Activated CD4-positive, alpha-beta T cell treated with anti-CD3 and anti-CD28 coated beads, Interleukin-2, Interleukin-4, amounts not matched to agents 100 ng/mL and 50 ng/mL, durations not matched to agents 16 hours and 8 hours (primary cell): ENCODE data around the gene GLUL.

Source experiments
- DNase-seq: peaks from one replicate; pipeline ENCODE4 v3.0.0-alpha.2; 2020; ENCODE audit warnings: low spot score

GLUL gene

DNA sequence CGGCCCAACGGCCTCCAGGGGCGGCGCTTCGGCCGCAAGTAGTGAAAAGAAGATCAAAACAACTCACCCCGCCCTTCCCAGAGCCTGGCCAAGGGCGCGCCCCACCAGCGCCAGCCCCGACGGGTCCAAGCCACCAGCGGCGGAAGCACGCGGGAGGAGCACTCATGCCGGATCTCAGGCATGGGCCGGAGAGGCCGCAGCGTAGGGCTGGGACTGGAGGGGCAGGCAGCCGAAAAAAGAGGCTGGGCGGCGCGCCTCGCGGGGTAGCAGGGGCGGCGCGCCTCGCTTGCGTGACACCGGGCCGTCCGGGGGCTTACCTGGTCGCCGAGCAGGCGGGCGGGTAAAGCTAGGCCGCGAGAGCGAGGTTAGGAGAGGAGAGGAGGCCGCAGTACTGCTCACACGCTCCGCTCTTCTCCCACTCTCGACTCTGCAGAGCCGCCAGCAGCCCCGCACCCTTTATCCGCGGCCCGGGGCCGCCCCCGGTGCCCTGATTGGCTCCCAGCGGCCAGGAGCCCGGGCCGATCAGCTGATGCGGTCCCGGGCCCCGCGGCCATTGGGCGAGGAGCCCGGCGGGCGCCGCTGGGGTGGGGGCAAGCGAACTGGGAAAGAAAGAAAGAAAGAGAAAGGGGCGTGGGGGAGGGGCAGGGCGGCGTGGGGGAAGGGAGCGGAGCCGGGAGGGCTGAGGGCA is at the start of gene GLUL:
Gene GLUL, minus strand, starts transcription at position 429 of the 688 bp plus-strand sequence. CDS start 3,053 bp downstream, outside the sequence.
- peak; percentile 75 for DNase-seq

GRCh38 chr1:182438326-182438725 is 46.7 kb upstream of the GLUL start:
- DNase-seq, result no peak

GRCh38 chr1:182433580-182433979 is 42.0 kb upstream of the GLUL start:
- no peak for DNase-seq

DNA sequence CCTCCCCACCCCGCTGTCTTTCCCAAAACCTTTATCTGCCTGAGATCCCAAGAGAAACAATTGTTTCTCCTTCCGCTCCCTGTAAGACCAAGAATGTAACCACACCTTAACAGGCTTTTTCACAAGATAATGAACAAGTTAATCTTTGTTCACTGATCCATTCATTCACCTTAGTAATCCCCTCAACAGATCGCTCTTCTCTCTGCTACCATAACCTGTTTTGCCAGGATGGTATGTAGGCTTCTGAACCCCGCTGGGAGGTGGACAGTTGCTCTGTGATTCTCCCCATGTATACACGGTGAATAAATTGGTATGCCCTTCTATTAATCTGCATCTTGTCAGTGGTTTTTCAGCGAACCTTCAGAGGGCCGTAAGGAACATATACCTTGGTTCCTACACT is 39.7 kb upstream of the GLUL start:
- no peak for DNase-seq

DNA sequence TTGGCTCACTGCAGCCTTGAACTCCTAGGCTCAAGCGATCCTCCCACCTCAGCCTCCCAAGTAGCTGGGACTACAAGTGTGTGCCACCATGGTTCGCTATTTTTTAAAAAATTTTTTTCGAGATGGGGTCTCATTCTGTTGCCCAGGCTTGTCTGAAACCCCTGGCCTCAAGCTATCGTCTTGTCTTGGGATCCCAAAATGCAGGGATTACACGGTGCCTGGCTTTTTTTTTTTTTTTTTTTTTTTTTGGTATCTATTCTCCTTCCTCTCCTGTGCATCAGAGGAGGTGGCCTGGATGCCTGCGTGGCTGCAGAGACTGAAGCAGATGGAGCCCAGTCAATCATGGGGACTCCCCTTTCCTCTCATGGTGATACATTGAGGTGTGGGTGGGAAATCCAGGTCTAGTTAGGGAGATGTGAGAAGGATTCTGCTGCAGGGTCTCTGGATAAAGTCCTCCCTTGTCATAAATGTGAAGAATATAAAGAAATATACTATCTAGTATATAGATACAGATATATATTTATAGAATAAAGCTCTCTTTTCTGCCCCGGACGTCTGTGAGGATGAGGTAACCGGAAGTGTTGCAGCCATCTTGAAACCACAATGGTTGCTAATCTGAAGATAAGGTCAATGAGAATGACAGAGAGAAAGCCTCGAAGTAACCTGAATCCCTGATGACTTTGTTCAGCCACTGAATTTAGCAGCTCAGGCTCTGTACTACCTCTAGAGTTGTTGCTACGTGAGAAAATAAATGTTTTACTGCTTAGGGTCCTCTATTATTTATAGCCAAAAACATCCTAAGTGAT is 38.9 kb upstream of the GLUL start:
- DNase-seq, result peak; percentile 65

DNA sequence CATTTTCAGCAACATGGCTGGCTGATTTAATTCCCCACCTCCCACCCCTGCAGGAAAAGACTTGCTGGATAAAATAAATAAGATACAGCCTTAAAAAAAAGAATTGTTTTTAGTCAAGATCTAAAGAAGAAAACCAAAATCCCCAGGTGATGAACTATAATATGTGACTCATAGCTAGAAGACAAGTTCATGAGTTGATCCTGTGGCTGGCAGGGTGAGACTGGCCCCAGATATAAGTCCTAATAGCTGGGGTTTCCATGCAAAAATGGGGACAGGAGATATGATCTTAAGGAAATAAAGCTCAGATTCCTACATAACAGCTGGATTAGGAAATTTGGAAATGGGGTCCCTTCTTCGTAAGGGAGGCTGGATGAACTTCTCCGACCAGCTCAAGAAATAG is 36.5 kb upstream of the GLUL start:
- peak; percentile 7 for DNase-seq

DNA sequence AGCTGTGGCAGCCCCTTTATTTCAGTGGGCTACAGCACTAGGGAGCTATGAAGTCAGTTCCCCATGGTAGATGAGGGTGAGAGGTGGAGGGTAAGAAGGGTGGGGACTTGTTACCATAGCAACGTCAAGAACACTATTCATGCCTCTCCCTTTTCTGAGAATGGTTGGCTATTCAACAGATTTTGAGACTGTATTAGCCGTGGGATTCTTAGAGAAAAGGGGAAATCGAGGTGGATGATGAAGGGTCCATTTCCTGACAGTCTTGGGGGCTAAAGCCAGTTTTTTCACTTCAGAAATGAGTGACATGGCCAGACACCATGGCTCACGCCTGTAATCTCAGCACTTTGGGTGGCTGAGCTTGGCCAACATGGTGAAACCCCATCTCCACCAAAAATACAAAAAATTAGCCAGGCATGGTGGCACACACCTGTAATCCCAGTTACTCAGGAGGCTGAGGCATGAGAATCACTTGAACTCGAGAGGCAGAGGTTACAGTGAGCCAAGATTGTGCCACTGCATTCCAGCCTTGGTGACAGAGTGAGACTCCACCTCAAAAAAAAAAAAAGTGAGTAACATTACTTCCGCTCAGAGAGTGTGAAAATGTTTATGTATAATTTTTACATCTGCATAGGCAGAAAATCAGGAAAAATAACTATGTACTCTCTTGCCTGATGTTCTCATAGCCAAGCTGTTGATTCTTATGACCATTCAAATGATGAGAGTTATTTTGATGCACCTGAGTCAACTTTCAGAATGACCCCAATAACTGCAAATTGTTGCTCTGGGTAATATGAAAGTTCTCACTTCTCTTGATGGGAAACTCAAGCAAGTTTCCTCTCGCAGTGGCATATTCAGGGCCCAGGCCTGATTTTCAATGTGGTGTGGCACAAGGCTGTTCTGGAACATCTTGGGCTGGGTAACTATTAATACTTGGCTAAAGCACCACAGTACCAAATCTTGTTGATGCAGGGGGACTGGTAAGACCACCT is 35.1 kb upstream of the GLUL start:
- DNase-seq, result peak; percentile 9

DNA sequence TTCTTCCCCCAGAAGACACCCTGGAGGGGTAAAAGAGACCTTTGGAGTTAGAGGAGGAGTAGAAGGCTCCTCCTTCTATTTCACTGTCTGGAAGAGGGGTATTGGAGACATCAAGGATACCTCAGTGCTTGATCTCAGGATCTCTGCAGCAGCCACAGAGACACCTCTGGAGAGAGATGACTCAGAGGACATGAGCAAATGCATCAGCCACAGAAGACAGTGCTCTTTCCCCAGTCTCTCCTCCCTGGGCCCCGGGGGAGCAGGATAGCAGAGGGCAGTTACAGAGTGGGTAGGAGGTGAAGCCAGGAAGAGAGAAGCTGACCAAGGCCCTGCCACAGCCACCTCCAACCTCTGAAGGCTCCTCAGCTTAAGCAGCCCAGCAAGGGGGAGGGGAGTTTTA is 24.2 kb upstream of the GLUL start:
- DNase-seq, result peak; percentile 23

GRCh38 chr1:182413969-182414368 is 22.4 kb upstream of the GLUL start:
- no peak for DNase-seq

DNA sequence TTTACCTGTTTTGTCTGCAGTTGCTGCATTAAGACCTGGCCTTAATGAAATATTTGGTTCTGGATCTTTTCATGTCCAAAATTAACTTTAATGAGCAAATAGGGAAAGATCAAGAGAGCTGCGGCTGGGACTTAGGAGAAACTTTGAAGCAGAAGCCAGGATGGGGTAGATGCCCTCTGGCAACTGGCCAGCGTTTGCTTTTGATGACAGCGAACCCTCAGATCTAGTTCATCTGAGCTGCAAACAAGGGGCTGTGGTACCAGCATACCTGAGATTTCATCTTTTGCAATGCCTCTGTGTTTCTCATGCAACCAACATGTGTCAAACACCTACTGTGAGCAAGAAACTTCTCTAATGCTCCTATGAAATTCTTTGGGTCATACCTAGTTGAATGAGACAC is 21.9 kb upstream of the GLUL start:
- no peak for DNase-seq

- no peak for DNase-seq
Measured at GRCh38 chr1:182410620-182411273, 19.2 kb upstream of the GLUL start.

DNA sequence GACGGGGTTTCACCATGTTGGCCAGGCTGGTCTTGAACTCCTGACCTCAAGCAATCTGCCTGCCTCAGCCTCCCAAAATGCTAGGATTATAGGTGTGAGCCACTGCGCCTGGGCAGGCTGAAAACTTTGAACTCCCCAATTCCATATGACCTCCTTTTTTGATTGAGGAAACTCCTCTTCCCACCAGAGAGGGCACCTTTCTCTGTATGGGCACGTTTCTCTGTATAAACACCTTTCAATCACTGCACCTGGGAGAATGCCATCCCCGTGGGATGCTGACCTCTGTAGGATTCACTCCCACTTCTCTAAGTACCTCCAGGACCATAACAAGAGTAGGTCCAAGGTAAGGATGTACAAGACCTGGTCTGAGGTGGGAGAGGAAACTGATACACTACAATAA is 18.5 kb upstream of the GLUL start:
- DNase-seq, result no peak

GRCh38 chr1:182408435-182409075 is 17.0 kb upstream of the GLUL start:
- no peak for DNase-seq

- DNase-seq, result no peak
Measured at GRCh38 chr1:182407724-182408123, 16.1 kb upstream of the GLUL start.

- DNase-seq, result no peak
Measured at GRCh38 chr1:182406012-182406411, 14.4 kb upstream of the GLUL start.

DNA sequence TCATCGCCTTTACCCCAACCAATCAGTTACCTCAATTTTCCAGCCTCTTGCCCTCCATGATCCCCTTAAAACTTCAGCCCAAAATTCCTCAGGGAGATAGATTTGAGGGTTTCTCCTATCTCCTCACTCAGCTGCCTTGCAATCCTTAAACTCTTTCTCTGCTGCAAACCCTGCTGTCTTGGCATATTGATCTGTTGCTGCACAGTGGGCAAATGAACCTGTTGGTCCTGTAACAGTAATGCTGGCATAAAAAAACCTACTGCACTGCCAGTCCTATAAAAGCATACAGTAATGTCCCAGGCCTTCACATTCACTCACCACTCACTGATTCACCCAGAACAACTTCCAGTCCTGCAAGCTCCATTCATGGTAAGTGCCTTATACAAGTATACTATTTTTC is 14.0 kb upstream of the GLUL start:
- no peak for DNase-seq

DNA sequence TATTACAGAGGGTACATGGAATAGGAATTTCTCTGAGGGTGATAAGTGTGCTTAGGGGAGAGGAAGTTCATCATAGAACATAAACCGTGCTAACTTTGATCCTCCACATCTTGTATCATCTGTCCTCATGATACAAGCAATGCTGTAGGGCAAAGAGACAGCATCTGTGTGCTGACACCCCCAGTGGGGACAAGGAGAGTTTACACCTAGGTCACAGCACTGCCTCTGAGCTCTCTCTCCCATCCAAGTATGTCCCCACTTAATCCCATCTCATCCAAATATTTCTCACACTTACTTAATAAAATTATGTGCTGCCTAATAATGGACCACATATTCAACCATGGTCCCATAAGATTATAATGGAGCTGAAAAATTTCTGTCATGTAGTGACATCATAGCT is 13.2 kb upstream of the GLUL start:
- no peak for DNase-seq

GRCh38 chr1:182400567-182400966 is 9.0 kb upstream of the GLUL start, which contains the start of gene TEDDM1:
TSS of gene TEDDM1 (minus strand) at chr1:182400667. CDS start at chr1:182400485, 182 bp downstream.
- DNase-seq, result no peak

DNA sequence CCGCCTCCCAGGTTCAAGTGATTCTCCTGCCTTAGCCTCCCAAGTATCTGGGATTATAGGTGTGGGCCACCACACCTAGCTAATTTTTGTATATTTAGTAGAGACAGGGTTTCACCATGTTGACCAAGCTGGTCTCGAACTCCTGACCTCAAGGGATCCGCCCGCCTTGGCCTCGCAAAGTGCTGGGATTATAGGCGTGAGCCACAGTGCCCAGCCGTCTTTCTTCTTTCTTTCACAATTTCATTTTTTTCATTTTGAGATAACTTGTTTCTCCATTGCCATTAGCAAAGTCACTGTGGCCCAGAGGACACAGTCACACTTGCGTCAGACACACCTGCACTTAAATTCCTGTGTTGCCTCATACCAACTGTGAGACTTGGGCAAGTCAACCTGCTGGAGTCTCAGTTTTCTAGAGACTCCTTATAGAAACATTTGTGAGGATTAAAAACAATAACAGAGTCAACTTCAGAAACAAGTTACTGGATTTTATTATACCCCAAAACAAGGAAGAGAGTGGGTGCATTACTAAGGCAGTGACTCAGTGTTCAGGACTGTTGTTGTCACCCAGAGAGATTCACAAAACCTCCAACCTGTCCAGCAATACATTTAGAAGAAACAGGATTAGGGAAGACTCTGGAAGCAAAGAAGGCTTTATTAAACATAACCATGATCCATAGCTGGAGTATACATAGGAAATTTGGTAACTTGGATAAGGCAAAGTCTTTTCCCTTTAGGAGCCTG is 6.2 kb upstream of the GLUL start:
- DNase-seq, result no peak

- DNase-seq, result no peak
Measured at GRCh38 chr1:182395906-182396305, 4.3 kb upstream of the GLUL start.
